HEK293 (cell line): ENCODE measurements around the gene GOLGA1.

Experiments
- CTCF ChIA-PET: fragments of 350-600 bp; formaldehyde crosslinking; extraction: SDS; loops from one replicate; lab custom pipeline; 2021; ENCODE audit warnings: antibody characterized with exemption; lab: Yijun Ruan, JAX
- POLR2A ChIA-PET: fragments of 300-600 bp; formaldehyde crosslinking; extraction: SDS; loops from one replicate; lab custom pipeline; 2020; ENCODE audit warnings: antibody characterized with exemption, inconsistent platforms; lab: Yijun Ruan, JAX
- H3K27ac ChIP-seq: fragments of 200-500 bp; sonication (Bioruptor generic); 2 replicates; pipeline ENCODE4 v1.5.1; 2014; ENCODE audit warnings: low read depth, low read length, control low read depth, inconsistent platforms; ENCODE audit errors: extremely low read depth
- H3K36me3 ChIP-seq, 2 experiments: fragments of 200-500 bp in 1 of 2; sonication (Bioruptor generic) in 1 of 2; 1 replicate in 1 of 2; 2 replicates in 1 of 2; pipeline ENCODE4 v1.5.1; 2014 to 2017; ENCODE audit warnings: inconsistent platforms in 2 of 2, low read length in 2 of 2; ENCODE audit not compliant: control insufficient read depth in 2 of 2, insufficient read depth in 1 of 2
- H3K4me1 ChIP-seq: fragments of 200-500 bp; sonication (Bioruptor generic); 2 replicates; pipeline ENCODE4 v1.5.1; 2014; ENCODE audit warnings: mild to moderate bottlenecking, low read length, inconsistent platforms; ENCODE audit not compliant: control insufficient read depth, insufficient read depth
- H3K4me3 ChIP-seq: 2 replicates; pipeline ENCODE4 v1.5.1; 2011; ENCODE audit warnings: low read depth, mild to moderate bottlenecking, control low read depth, low read length, moderate library complexity
- H3K9me3 ChIP-seq: fragments of 200-500 bp; sonication (Bioruptor generic); 2 replicates; pipeline ENCODE4 v1.5.1; 2014; ENCODE audit warnings: low read depth, low read length, inconsistent platforms; ENCODE audit not compliant: control insufficient read depth, insufficient read depth
- GFI1B ChIP-seq: fragments of 450-650 bp; formaldehyde crosslinking; IDR thresholded peaks from 2 replicates; pipeline ENCODE4 v1.5.1; 2016; ENCODE audit warnings: missing biosample characterization, missing genetic modification characterization
- GLI2 ChIP-seq: fragments of 450-650 bp; formaldehyde crosslinking; IDR thresholded peaks from 2 replicates; pipeline ENCODE4; 2017; ENCODE audit warnings: missing biosample characterization, missing genetic modification characterization, low read depth, borderline replicate concordance
- GLIS2 ChIP-seq: fragments of 450-650 bp; formaldehyde crosslinking; IDR thresholded peaks from 2 replicates; pipeline ENCODE4 v1.5.1; 2016; ENCODE audit warnings: missing biosample characterization, missing genetic modification characterization
- KLF7 ChIP-seq: fragments of 450-650 bp; formaldehyde crosslinking; IDR thresholded peaks from 2 replicates; pipeline ENCODE4 v1.5.1; 2016; ENCODE audit warnings: missing biosample characterization, missing genetic modification characterization, borderline replicate concordance
- MEIS1 ChIP-seq: sonication (generic); formaldehyde crosslinking; IDR thresholded peaks from 2 replicates; pipeline ENCODE4 v1.8.1; 2022; ENCODE audit warnings: missing genetic modification reagents, mild to moderate bottlenecking, borderline replicate concordance
- SALL2 ChIP-seq: fragments of 450-650 bp; formaldehyde crosslinking; IDR thresholded peaks from 2 replicates; pipeline ENCODE4 v1.5.0; 2017; ENCODE audit warnings: missing biosample characterization, mild to moderate bottlenecking, missing genetic modification characterization, borderline replicate concordance
- YY2 ChIP-seq: fragments of 450-650 bp; formaldehyde crosslinking; IDR thresholded peaks from 2 replicates; pipeline ENCODE4 v1.5.1; 2016; ENCODE audit warnings: missing biosample characterization, missing genetic modification characterization
- ZEB2 ChIP-seq: fragments of 450-650 bp; formaldehyde crosslinking; IDR thresholded peaks from 2 replicates; pipeline ENCODE4 v1.5.1; 2016; ENCODE audit warnings: missing biosample characterization, missing genetic modification characterization
- ZNF140 ChIP-seq: fragments of 450-650 bp; formaldehyde crosslinking; IDR thresholded peaks from 2 replicates; pipeline ENCODE4 v1.5.1; 2016; ENCODE audit warnings: missing biosample characterization, missing genetic modification characterization
- ZNF146 ChIP-seq: fragments of 450-650 bp; formaldehyde crosslinking; IDR thresholded peaks from 2 replicates; pipeline ENCODE4 v1.5.1; 2016; ENCODE audit warnings: missing biosample characterization, missing genetic modification characterization
- ZNF16 ChIP-seq: fragments of 450-650 bp; formaldehyde crosslinking; IDR thresholded peaks from 2 replicates; pipeline ENCODE4 v1.5.1; 2016; ENCODE audit warnings: low read depth, missing biosample characterization, missing genetic modification characterization
- ZNF211 ChIP-seq: fragments of 450-650 bp; formaldehyde crosslinking; IDR thresholded peaks from 2 replicates; pipeline ENCODE4 v1.5.1; 2016; ENCODE audit warnings: low read depth, missing biosample characterization, missing genetic modification characterization
- ZNF214 ChIP-seq: fragments of 450-650 bp; formaldehyde crosslinking; IDR thresholded peaks from 2 replicates; pipeline ENCODE4 v1.5.1; 2017; ENCODE audit warnings: missing biosample characterization, mild to moderate bottlenecking, missing genetic modification characterization, borderline replicate concordance
- ZNF24 ChIP-seq: fragments of 450-650 bp; formaldehyde crosslinking; IDR thresholded peaks from 2 replicates; pipeline ENCODE4 v1.5.1; 2016; ENCODE audit warnings: missing biosample characterization, missing genetic modification characterization
- ZNF248 ChIP-seq: fragments of 450-650 bp; formaldehyde crosslinking; IDR thresholded peaks from 2 replicates; pipeline ENCODE4 v1.5.1; 2017; ENCODE audit warnings: missing biosample characterization, missing genetic modification characterization
- ZNF354C ChIP-seq: fragments of 450-650 bp; formaldehyde crosslinking; IDR thresholded peaks from 2 replicates; pipeline ENCODE4 v1.5.1; 2016; ENCODE audit warnings: missing biosample characterization, missing genetic modification characterization, low read depth, borderline replicate concordance
- ZNF391 ChIP-seq: fragments of 450-650 bp; formaldehyde crosslinking; IDR thresholded peaks from 2 replicates; pipeline ENCODE4 v1.5.1; 2016; ENCODE audit warnings: low read depth, missing biosample characterization, missing genetic modification characterization, borderline replicate concordance
- ZNF514 ChIP-seq: fragments of 450-650 bp; formaldehyde crosslinking; IDR thresholded peaks from 2 replicates; pipeline ENCODE4 v1.5.1; 2016; ENCODE audit warnings: missing biosample characterization, missing genetic modification characterization
- ZNF529 ChIP-seq: fragments of 450-650 bp; formaldehyde crosslinking; IDR thresholded peaks from 2 replicates; pipeline ENCODE4 v1.5.1; 2017; ENCODE audit warnings: missing genetic modification characterization, missing biosample characterization; ENCODE audit not compliant: insufficient replicate concordance
- ZNF548 ChIP-seq: fragments of 450-650 bp; formaldehyde crosslinking; IDR thresholded peaks from 2 replicates; pipeline ENCODE4 v1.5.1; 2016; ENCODE audit warnings: missing biosample characterization, missing genetic modification characterization
- ZNF555 ChIP-seq: fragments of 450-650 bp; formaldehyde crosslinking; conservative IDR thresholded peaks from 2 replicates; pipeline ENCODE4 v1.5.1; 2017; ENCODE audit warnings: missing biosample characterization, mild to moderate bottlenecking, missing genetic modification characterization, inconsistent platforms
- ZNF558 ChIP-seq: fragments of 450-650 bp; formaldehyde crosslinking; IDR thresholded peaks from 2 replicates; pipeline ENCODE4 v1.5.1; 2016; ENCODE audit warnings: missing biosample characterization, missing genetic modification characterization
- ZNF560 ChIP-seq: fragments of 450-650 bp; formaldehyde crosslinking; IDR thresholded peaks from 2 replicates; pipeline ENCODE4 v1.5.1; 2017; ENCODE audit warnings: missing biosample characterization, missing genetic modification characterization, borderline replicate concordance
- ZNF585B ChIP-seq: fragments of 450-650 bp; formaldehyde crosslinking; IDR thresholded peaks from 2 replicates; pipeline ENCODE4 v1.5.1; 2016; ENCODE audit warnings: missing biosample characterization, missing genetic modification characterization
- ZNF677 ChIP-seq: fragments of 450-650 bp; IDR thresholded peaks from 2 replicates; pipeline ENCODE4 v1.5.0; 2018; ENCODE audit warnings: missing biosample characterization, mild to moderate bottlenecking, missing genetic modification characterization, moderate library complexity
- ZNF707 ChIP-seq: fragments of 450-650 bp; formaldehyde crosslinking; IDR thresholded peaks from 2 replicates; pipeline ENCODE4 v1.5.1; 2016; ENCODE audit warnings: missing biosample characterization, missing genetic modification characterization
- ZNF830 ChIP-seq: fragments of 450-650 bp; IDR thresholded peaks from 2 replicates; pipeline ENCODE4 v1.5.0; 2018; ENCODE audit warnings: missing biosample characterization, missing genetic modification characterization, low read depth, mild to moderate bottlenecking, moderate library complexity
- TF ChIP-seq, protein P1 (sequence below): fragments of 450-650 bp; formaldehyde crosslinking; IDR thresholded peaks from 2 replicates; pipeline ENCODE4 v1.5.1; 2017; ENCODE audit warnings: missing biosample characterization, missing genetic modification characterization
- TF ChIP-seq, protein P2 (sequence below): fragments of 450-650 bp; formaldehyde crosslinking; IDR thresholded peaks from 2 replicates; pipeline ENCODE4 v1.5.1; 2016; ENCODE audit warnings: missing biosample characterization, missing genetic modification characterization
- TF ChIP-seq, protein P3 (sequence below): fragments of 450-650 bp; formaldehyde crosslinking; IDR thresholded peaks from 2 replicates; pipeline ENCODE4 v1.5.1; 2017; ENCODE audit warnings: missing biosample characterization, mild to moderate bottlenecking, missing genetic modification characterization, moderate library complexity
- TF ChIP-seq, protein P4 (sequence below): fragments of 450-650 bp; formaldehyde crosslinking; IDR thresholded peaks from 2 replicates; pipeline ENCODE4 v1.5.1; 2016; ENCODE audit warnings: missing biosample characterization, missing genetic modification characterization

The GOLGA1 gene

DNA sequence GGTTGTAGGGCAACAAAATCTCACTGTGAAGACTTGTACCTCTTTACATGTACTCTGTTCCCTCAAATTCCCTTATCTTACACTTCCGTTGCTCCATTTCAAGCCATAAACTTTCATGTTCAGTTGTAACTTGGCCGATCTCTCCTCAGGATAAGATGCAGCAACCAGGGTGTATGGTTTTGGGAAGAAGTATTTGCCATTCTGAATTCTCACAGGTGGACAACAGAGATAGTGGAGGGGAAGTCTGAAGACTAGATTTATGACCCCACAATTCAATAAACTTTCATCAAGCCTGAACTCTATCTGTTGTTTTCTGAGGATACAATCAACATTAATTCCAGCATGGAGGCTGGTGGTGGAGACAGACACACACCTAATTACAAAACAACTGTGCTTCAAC lies 27.5 kb downstream of the GOLGA1 start:
- H3K4me3 ChIP-seq: no peak overlapping the region
- no peak overlapping the region for H3K27ac ChIP-seq
- H3K4me1 ChIP-seq: no peaks in the 10 kb centered on the region
- peaks cover 5 to 51% of the 10 kb centered on the region in 2 experiments; a peak in 2 of 3 replicates for H3K36me3 ChIP-seq
- TF ChIP-seq ZNF140 (tag by site-specific recombination) (no peak), ZEB2 (tag by site-specific recombination) (no peak), ZNF354C (tag by site-specific recombination) (no peak), GFI1B (tag by site-specific recombination) (no peak), MEIS1 (CRISPR knock-in tag) (no peak), ZNF214 (tag by site-specific recombination) (no peak), ZNF248 (no peak), GLI2 (no peak), ZNF830 (tag by site-specific recombination) (no peak), ZNF677 (tag by site-specific recombination) (no peak), ZNF211 (no peak), ZNF548 (tag by site-specific recombination) (no peak), SALL2 (no peak), ZNF514 (no peak), ZNF558 (tag by site-specific recombination) (no peak)
- TF ChIP-seq, protein P1, sequence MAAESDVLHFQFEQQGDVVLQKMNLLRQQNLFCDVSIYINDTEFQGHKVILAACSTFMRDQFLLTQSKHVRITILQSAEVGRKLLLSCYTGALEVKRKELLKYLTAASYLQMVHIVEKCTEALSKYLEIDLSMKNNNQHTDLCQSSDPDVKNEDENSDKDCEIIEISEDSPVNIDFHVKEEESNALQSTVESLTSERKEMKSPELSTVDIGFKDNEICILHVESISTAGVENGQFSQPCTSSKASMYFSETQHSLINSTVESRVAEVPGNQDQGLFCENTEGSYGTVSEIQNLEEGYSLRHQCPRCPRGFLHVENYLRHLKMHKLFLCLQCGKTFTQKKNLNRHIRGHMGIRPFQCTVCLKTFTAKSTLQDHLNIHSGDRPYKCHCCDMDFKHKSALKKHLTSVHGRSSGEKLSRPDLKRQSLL: no peak
- TF ChIP-seq, protein P2, sequence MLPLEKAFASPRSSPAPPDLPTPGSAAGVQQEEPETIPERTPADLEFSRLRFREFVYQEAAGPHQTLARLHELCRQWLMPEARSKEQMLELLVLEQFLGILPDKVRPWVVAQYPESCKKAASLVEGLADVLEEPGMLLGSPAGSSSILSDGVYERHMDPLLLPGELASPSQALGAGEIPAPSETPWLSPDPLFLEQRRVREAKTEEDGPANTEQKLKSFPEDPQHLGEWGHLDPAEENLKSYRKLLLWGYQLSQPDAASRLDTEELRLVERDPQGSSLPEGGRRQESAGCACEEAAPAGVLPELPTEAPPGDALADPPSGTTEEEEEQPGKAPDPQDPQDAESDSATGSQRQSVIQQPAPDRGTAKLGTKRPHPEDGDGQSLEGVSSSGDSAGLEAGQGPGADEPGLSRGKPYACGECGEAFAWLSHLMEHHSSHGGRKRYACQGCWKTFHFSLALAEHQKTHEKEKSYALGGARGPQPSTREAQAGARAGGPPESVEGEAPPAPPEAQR (tag by site-specific recombination): no peak
- POLR2A ChIA-PET: no interaction called here
- CTCF ChIA-PET: interaction anchor here (1.0 kb wide), 1 partner anchor 60 kb away, joined by 3 read pairs; the partner anchor contains the start of gene WDR38
- H3K9me3 ChIP-seq: no peaks in the 10 kb centered on the region

DNA sequence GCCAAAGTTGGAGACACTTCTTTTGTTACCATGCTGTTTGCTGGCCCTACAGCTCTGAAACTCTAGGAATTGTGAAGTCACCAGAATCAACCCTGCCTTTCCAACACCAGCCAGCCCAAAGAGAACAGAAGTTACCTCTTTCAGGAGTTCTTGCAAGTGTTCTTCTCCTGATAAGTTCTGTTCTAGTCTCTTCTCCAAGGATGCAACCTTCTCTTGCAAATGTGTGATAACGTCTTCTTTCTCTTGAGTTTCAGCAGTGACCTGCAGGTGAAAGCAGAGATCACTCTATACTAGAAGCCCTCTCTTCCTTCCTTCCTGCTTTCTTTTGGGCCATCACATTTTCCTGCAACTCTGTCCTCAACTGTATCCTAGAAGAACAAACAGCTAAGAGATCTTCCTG lies 29.1 kb downstream of the GOLGA1 start:
- ChIA-PET POLR2A (interaction anchor here (1.1 kb wide), 1 partner anchor 55 kb away, joined by 4 read pairs; no protein-coding TSS in a partner anchor), CTCF (interaction anchor here (0.8 kb wide), 1 partner anchor 17 kb away, joined by 3 read pairs; no protein-coding TSS in a partner anchor)
- peaks cover 3% of the 10 kb centered on the region; the same call in 1 of the 2 replicates for H3K4me1 ChIP-seq
- peaks cover 4 to 51% of the 10 kb centered on the region in 2 experiments; a peak in 2 of 3 replicates for H3K36me3 ChIP-seq
- H3K9me3 ChIP-seq: no peaks in the 10 kb centered on the region
- no peak overlapping the region for H3K4me3 ChIP-seq
- no peak overlapping the region for H3K27ac ChIP-seq
- TF ChIP-seq GLIS2 (tag by site-specific recombination) (no peak), ZNF16 (tag by site-specific recombination) (no peak), ZNF391 (tag by site-specific recombination) (no peak), ZNF555 (tag by site-specific recombination) (no peak), ZNF548 (tag by site-specific recombination) (no peak), ZNF24 (tag by site-specific recombination) (no peak), YY2 (tag by site-specific recombination) (no peak), MEIS1 (CRISPR knock-in tag) (no peak), KLF7 (no peak), ZNF560 (tag by site-specific recombination) (no peak), ZNF146 (tag by site-specific recombination) (no peak), ZNF529 (no peak), ZNF585B (tag by site-specific recombination) (no peak), ZNF707 (tag by site-specific recombination) (no peak)
- TF ChIP-seq, protein P3, sequence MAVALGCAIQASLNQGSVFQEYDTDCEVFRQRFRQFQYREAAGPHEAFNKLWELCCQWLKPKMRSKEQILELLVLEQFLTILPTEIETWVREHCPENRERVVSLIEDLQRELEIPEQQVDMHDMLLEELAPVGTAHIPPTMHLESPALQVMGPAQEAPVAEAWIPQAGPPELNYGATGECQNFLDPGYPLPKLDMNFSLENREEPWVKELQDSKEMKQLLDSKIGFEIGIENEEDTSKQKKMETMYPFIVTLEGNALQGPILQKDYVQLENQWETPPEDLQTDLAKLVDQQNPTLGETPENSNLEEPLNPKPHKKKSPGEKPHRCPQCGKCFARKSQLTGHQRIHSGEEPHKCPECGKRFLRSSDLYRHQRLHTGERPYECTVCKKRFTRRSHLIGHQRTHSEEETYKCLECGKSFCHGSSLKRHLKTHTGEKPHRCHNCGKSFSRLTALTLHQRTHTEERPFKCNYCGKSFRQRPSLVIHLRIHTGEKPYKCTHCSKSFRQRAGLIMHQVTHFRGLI (tag by site-specific recombination): no peak
- TF ChIP-seq, protein P4, sequence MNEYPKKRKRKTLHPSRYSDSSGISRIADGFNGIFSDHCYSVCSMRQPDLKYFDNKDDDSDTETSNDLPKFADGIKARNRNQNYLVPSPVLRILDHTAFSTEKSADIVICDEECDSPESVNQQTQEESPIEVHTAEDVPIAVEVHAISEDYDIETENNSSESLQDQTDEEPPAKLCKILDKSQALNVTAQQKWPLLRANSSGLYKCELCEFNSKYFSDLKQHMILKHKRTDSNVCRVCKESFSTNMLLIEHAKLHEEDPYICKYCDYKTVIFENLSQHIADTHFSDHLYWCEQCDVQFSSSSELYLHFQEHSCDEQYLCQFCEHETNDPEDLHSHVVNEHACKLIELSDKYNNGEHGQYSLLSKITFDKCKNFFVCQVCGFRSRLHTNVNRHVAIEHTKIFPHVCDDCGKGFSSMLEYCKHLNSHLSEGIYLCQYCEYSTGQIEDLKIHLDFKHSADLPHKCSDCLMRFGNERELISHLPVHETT (tag by site-specific recombination): no peak
